HCT116 (cell line): ENCODE measurements around the gene TMEM82. TPM values are rescaled to one million over a fixed set of nuclear protein-coding genes. Genes with fewer than 3 reads are reported as not detected.

Experiments used
- ATAC-seq: fragments of 200-7000 bp; cut with Tn5 transposase; 2 replicates; pipeline ENCODE4 v1.9.1; 2020; ENCODE audit warnings: mild to moderate bottlenecking, moderate library complexity
- BruUV-seq: library from RNA; stranded (reverse); fragments of 400-500 nt; replicated peaks from 2 replicates; lab custom pipeline; 2021; lab: Mats Ljungman, UMichigan
- CTCF ChIA-PET: fragments of 300-600 bp; sonication (Branson Sonifier 250); formaldehyde crosslinking; loops from one replicate; lab custom pipeline; 2021; ENCODE audit warnings: antibody characterized with exemption; lab: Charles Lee
- POLR2A ChIA-PET: fragments of 300-600, 350-600 bp; sonication (Branson Sonifier 250); formaldehyde crosslinking; loops from one replicate; lab custom pipeline; 2021; ENCODE audit warnings: antibody characterized with exemption; lab: Charles Lee
- RAD21 ChIA-PET, 2 experiments: fragments of 300-600 bp; sonication (Branson Sonifier 250); formaldehyde crosslinking; loops; one replicate each; lab custom pipeline; 2023; ENCODE audit warnings: low total read pairs in 2 of 2; ENCODE audit not compliant: uncharacterized antibody in 2 of 2, unreplicated experiment in 2 of 2, low non-redundant PET in 1 of 2; lab: Charles Lee
- DNase-seq: peaks from one replicate; pipeline ENCODE4 v3.0.0-alpha.2; 2010; ENCODE audit warnings: low read depth, low spot score
- H2AFZ ChIP-seq: fragments of 200-600 bp; shearing (Covaris generic), sonication (generic); 2 replicates; pipeline ENCODE4 v1.6.1; 2017; ENCODE audit warnings: low read depth, mixed run types, mixed read lengths, antibody characterized with exemption, low read length; ENCODE audit not compliant: poor library complexity, severe bottlenecking
- H3K27ac ChIP-seq: 2 replicates; pipeline ENCODE4 v1.5.1; 2012; ENCODE audit warnings: low read depth, low read length
- H3K27me3 ChIP-seq: fragments of 200-600 bp; sonication (generic); 2 replicates; pipeline ENCODE4 v1.6.1; 2016; ENCODE audit warnings: mixed run types, low read length, mixed read lengths; ENCODE audit not compliant: insufficient read depth
- H3K36me3 ChIP-seq, 2 experiments: fragments of 200-500 bp in 1 of 2; fragments of 200-600 bp in 1 of 2; sonication (Bioruptor generic) in 1 of 2; sonication (generic) in 1 of 2; 2 replicates each; pipeline versions ENCODE4 v1.5.1 to v1.6.1; 2014 to 2016; ENCODE audit warnings: low read length in 2 of 2, inconsistent platforms in 1 of 2, mixed read lengths in 1 of 2, mixed run types in 1 of 2; ENCODE audit not compliant: insufficient read depth in 2 of 2, control insufficient read depth in 1 of 2
- H3K4me1 ChIP-seq, 2 experiments: fragments of 200-600 bp in 1 of 2; sonication (generic) in 1 of 2; 2 replicates each; pipeline versions ENCODE4 v1.5.1 to v1.6.1; 2012 to 2017; ENCODE audit warnings: low read length in 2 of 2, inconsistent platforms in 1 of 2, mild to moderate bottlenecking in 1 of 2, mixed read lengths in 1 of 2, mixed run types in 1 of 2, moderate library complexity in 1 of 2; ENCODE audit not compliant: insufficient read depth in 2 of 2, control insufficient read depth in 1 of 2
- H3K4me2 ChIP-seq: fragments of 200-600 bp; sonication (generic); 2 replicates; pipeline ENCODE4 v1.6.1; 2017; ENCODE audit warnings: mixed run types, low read length, mixed read lengths
- H3K4me3 ChIP-seq, 2 experiments: fragments of 200-600 bp in 1 of 2; sonication (generic) in 1 of 2; replicated peaks in 1 of 2; 2 replicates each; pipeline ENCODE4 v1.5.1; 2011 to 2016; ENCODE audit warnings: low read length in 2 of 2, control low read depth in 1 of 2, low read depth in 1 of 2, mild to moderate bottlenecking in 1 of 2, mixed read lengths in 1 of 2, mixed run types in 1 of 2
- H3K79me2 ChIP-seq: fragments of 200-600 bp; sonication (generic); 2 replicates; pipeline ENCODE4 v1.6.1; 2017; ENCODE audit warnings: mild to moderate bottlenecking, mixed run types, low read length, moderate library complexity, mixed read lengths; ENCODE audit not compliant: insufficient read depth
- H3K9ac ChIP-seq: fragments of 200-600 bp; sonication (generic); 2 replicates; pipeline ENCODE4 v1.6.1; 2016; ENCODE audit warnings: low read length, mixed read lengths
- H3K9me2 ChIP-seq: fragments of 200-600 bp; sonication (generic), shearing (Covaris generic); 2 replicates; pipeline ENCODE4 v1.6.1; 2017; ENCODE audit warnings: mixed run types, mild to moderate bottlenecking, moderate library complexity; ENCODE audit not compliant: insufficient read depth
- H3K9me3 ChIP-seq, 2 experiments: fragments of 200-500 bp in 1 of 2; fragments of 200-600 bp in 1 of 2; sonication (Bioruptor generic) in 1 of 2; sonication (generic) in 1 of 2; 2 replicates each; pipeline ENCODE4 v1.6.1; 2014 to 2017; ENCODE audit warnings: low read length in 2 of 2, mixed read lengths in 2 of 2, inconsistent platforms in 1 of 2, low read depth in 1 of 2, mild to moderate bottlenecking in 1 of 2, mixed run types in 1 of 2, moderate library complexity in 1 of 2; ENCODE audit not compliant: control insufficient read depth in 1 of 2, insufficient read depth in 1 of 2
- H4K20me1 ChIP-seq: fragments of 200-600 bp; sonication (generic), shearing (Covaris generic); 2 replicates; pipeline ENCODE4 v1.6.1; 2017; ENCODE audit warnings: mixed run types, mild to moderate bottlenecking, moderate library complexity; ENCODE audit not compliant: insufficient read depth
- ATF3 ChIP-seq: IDR thresholded peaks from 2 replicates; pipeline ENCODE4 v1.6.1; 2012
- CTCF ChIP-seq, 3 experiments: fragments of 200-600 bp in 1 of 3; sonication (generic) in 1 of 3; IDR thresholded peaks in 2 of 3; conservative IDR thresholded peaks in 1 of 3; 2 replicates each; pipeline ENCODE4 v1.5.1; 2012 to 2017; ENCODE audit warnings: low read depth in 2 of 3, low read length in 2 of 3, antibody characterized with exemption in 1 of 3, borderline replicate concordance in 1 of 3, control low read depth in 1 of 3, mild to moderate bottlenecking in 1 of 3, mixed read lengths in 1 of 3, mixed run types in 1 of 3, moderate library complexity in 1 of 3; ENCODE audit not compliant: insufficient read depth in 1 of 3
- EGR1 ChIP-seq: IDR thresholded peaks from 2 replicates; pipeline ENCODE4 v1.6.1; 2012; ENCODE audit warnings: low read depth
- ELF1 ChIP-seq: IDR thresholded peaks from 2 replicates; pipeline ENCODE4 v1.6.1; 2012; ENCODE audit warnings: low read depth, borderline replicate concordance
- EZH2 ChIP-seq: fragments of 200-600 bp; sonication (generic); IDR thresholded peaks from 2 replicates; pipeline ENCODE4 v1.6.1; 2017; ENCODE audit warnings: antibody characterized with exemption, mixed run types
- EZH2phosphoT487 ChIP-seq: fragments of 200-600 bp; IDR thresholded peaks from 2 replicates; pipeline ENCODE4 v1.6.1; 2018; ENCODE audit warnings: antibody characterized with exemption, borderline replicate concordance
- JUND ChIP-seq: IDR thresholded peaks from 2 replicates; pipeline ENCODE4 v1.6.1; 2012
- POLR2A ChIP-seq: IDR thresholded peaks from 2 replicates; pipeline ENCODE4 v1.7.0; 2011; ENCODE audit warnings: borderline replicate concordance; ENCODE audit not compliant: insufficient read depth, insufficient read length; ENCODE audit errors: extremely low read depth
- POLR2AphosphoS5 ChIP-seq: IDR thresholded peaks from 2 replicates; pipeline ENCODE4 v1.6.1; 2011; ENCODE audit warnings: mild to moderate bottlenecking, low read depth, low read length, moderate library complexity
- SP1 ChIP-seq: IDR thresholded peaks from 2 replicates; pipeline ENCODE4 v1.6.1; 2012; ENCODE audit warnings: low read depth
- SRF ChIP-seq: IDR thresholded peaks from 2 replicates; pipeline ENCODE4 v1.6.1; 2012; ENCODE audit warnings: low read depth
- ZFX ChIP-seq: fragments of 450-650 bp; IDR thresholded peaks from 2 replicates; pipeline ENCODE4 v1.6.1; 2017
- intact Hi-C: fragments of 100-400 bp; cut with micrococcal nuclease; formaldehyde crosslinking; loops from 2 replicates; pipeline ENCODE4 v1.10.0; 2022
- total RNA-seq: library from RNA; stranded (reverse); gene quantifications from one replicate; pipeline ENCODE4 v1.2.1, GENCODE V29; 2021; ENCODE audit not compliant: unreplicated experiment

TMEM82 gene
- total RNA-seq, 1 experiment from 2014 or later: not detected

- no peaks in the 10 kb centered on the region for H3K36me3 ChIP-seq
- ChIA-PET RAD21 (no interaction called here), POLR2A (interaction anchor here (0.6 kb wide), 1 partner anchor 219 kb away, joined by 4 read pairs; no protein-coding TSS in a partner anchor), CTCF (interaction anchor here (1.3 kb wide), 1 partner anchor 14 kb away, joined by 3 read pairs; no protein-coding TSS in a partner anchor)
- no peaks in the 10 kb centered on the region for H3K27me3 ChIP-seq
- TF ChIP-seq SRF (no peak), ZFX (no peak), EZH2 (no peak), POLR2A (no peak), EGR1 (no peak), JUND (no peak), CTCF (IDR thresholded peaks at IDR 0.05 in 2 of 3, conservative IDR thresholded peaks at IDR 0.05 in 1 of 3; ENCODE audit: borderline replicate concordance in 1 of 3, insufficient read depth in 1 of 3, low read depth in 2 of 3, low read length in 2 of 3) (no peak), SP1 (no peak), ELF1 (no peak), ATF3 (no peak), POLR2AphosphoS5 (no peak), EZH2phosphoT487 (no peak)
- no peak overlapping the region for H3K9ac ChIP-seq
- intact Hi-C loops: no loop called here
- H3K4me1 ChIP-seq: peaks cover 0 to 21% of the 10 kb centered on the region in 2 experiments; a peak in 2 of 4 replicates
- no peaks in the 10 kb centered on the region for H3K9me2 ChIP-seq
- H3K27ac ChIP-seq: no peak overlapping the region
- DNase-seq (no peak), ATAC-seq (no peak)
- H2AFZ ChIP-seq: no peak overlapping the region
- 0 out of 2 replicates have a peak overlapping the region, but pooled peaks have one; percentile 71 for H3K4me2 ChIP-seq
- H3K4me3 ChIP-seq: no peak overlapping the region
- BruUV-seq: no TSS peak
- no peaks in the 10 kb centered on the region for H4K20me1 ChIP-seq
- H3K9me3 ChIP-seq: no peaks in the 10 kb centered on the region
- H3K79me2 ChIP-seq: no peaks in the 10 kb centered on the region
These were observed 12.8 kb downstream of the TMEM82 start for GRCh38 chr1:15755021-15755645.
